GM12891 (cell line): ENCODE measurements around the gene LPAR6.

Experiments
- POLR2AphosphoS5 ChIP-seq: IDR thresholded peaks from 2 replicates; pipeline ENCODE4 v1.6.1; 2011; ENCODE audit warnings: low read depth, low read length, control low read depth
- SPI1 ChIP-seq: IDR thresholded peaks from 2 replicates; pipeline ENCODE4 v1.6.1; 2011; ENCODE audit warnings: low read depth, low read length, control low read depth

- TF ChIP-seq POLR2AphosphoS5 (no peak), SPI1 (no peak)
Observed at GRCh38 chr13:48424212-48424611, 11.3 kb upstream of the LPAR6 start.
